Myocyte (in vitro differentiated cells): ENCODE results near the gene SLC35A5. TPM values are rescaled to one million over a fixed set of nuclear protein-coding genes. Genes with fewer than 3 reads are reported as not detected.
"Not testable (repeated sequence)": the region's sequence is repeated elsewhere in the genome, so short reads cannot be mapped to it uniquely, and the experiment has no call there.

Experiments used
- DNase-seq: peaks from one replicate; pipeline ENCODE4 v3.0.0-alpha.2; 2012; ENCODE audit warnings: low read depth
- polyA plus RNA-seq: library from polyadenylated mRNA; unstranded; fragments of >200 nt; gene quantifications from one replicate; pipeline ENCODE4 v1.2.1, GENCODE V29; 2012; ENCODE audit warnings: missing spikeins
- total RNA-seq: library from RNA; depleted of rRNA; stranded (reverse); fragments of >200 nt; gene quantifications from 2 replicates; pipeline ENCODE4 v1.2.3, GENCODE V29; 2014

SLC35A5 gene, protein sequence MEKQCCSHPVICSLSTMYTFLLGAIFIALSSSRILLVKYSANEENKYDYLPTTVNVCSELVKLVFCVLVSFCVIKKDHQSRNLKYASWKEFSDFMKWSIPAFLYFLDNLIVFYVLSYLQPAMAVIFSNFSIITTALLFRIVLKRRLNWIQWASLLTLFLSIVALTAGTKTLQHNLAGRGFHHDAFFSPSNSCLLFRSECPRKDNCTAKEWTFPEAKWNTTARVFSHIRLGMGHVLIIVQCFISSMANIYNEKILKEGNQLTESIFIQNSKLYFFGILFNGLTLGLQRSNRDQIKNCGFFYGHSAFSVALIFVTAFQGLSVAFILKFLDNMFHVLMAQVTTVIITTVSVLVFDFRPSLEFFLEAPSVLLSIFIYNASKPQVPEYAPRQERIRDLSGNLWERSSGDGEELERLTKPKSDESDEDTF
- 32.8 and 47.1 TPM in 2 replicates for total RNA-seq
- 17.8 TPM for polyA plus RNA-seq

- peak; percentile 99 for DNase-seq
Measured at GRCh38 chr3:112561734-112562529, at the start of gene SLC35A5, which contains the start of gene ATG3. Gene SLC35A5, plus strand, starts transcription at chr3:112562045. Its CDS starts 1,359 bp downstream, at chr3:112563404. Gene ATG3, minus strand, starts transcription at chr3:112561962. Its CDS starts 434 bp downstream, at chr3:112561528.

GRCh38 chr3:112512320-112512719 lies 49.5 kb upstream of the SLC35A5 start:
- DNase-seq: no peak

DNA sequence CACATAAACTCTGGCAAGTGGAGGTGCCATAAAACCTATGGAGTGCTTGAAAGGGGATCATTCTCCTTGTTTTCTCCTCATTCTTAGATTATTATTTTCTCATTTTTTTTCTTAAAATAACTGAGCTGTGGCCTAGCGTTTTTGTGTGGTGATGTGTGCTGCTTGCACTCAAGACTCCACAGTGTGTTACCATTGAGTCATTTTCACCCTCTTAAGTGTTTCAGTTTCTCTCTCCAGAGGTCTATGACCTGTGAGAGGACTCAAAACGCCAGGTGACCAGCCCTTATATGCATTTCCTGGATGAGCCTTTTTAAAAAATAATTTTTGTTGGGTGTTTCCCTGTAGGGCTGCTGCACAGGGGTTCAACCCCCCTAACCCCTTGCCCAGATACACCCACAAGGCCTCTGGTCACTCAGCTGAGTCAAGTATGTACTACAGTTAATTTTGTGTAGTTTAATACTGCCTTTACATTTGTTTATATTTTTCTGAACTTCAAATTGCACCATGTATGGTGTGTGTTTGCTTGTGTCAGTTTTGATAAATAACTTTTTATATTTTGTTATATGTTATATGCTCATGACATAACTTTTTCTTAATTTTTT lies 47.2 kb upstream of the SLC35A5 start:
- no peak for DNase-seq

DNA sequence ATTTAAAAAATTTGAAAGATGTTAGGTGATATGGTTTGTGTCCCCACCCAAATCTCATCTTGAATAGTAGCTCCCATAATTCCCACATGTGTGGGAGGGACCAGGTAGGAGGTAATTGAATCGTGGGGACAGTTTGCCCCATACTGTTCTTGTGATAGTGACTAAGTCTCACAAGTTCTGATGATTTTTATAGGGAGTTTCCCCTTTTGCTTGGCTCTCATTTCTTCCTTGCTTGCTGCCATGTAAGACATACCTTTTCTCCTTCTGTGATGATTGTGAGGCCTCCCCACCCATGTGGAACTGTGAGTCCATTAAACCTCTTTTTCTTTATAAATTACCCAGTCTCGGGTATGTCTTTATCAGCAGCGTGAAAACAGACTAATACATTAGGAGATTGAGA lies 42.9 kb upstream of the SLC35A5 start:
- DNase-seq: not testable (repeated sequence)

DNA sequence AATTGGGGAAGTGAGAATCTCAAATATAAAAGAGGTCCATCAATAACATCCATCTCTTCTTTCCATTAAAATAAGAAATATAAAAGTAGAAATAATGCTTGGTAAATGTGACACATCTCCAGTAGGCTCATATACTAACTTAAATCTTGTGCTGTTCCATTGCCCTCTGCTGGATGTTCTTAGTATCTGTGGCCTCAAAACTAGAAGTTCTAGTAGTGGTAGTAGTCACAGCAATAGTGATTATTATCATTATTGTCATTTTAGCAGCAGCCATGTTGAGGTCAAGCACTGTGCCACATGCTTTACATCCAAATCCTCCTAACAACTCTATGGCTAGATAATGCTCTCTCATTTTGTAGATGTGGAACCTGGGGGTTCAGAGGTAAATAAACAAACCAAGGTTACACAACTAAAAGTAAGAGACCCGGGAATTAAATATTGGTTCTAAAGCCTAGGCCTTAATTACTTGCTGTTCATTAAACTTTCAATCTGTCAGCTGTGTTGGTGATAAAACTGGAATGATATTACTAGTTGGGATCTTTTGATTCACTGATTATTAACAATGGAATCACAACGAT lies 42.3 kb upstream of the SLC35A5 start:
- DNase-seq: peak; percentile 71

GRCh38 chr3:112524127-112524526 lies 37.7 kb upstream of the SLC35A5 start:
- DNase-seq: not testable (repeated sequence)

GRCh38 chr3:112530573-112530972 lies 31.3 kb upstream of the SLC35A5 start:
- no peak for DNase-seq

- DNase-seq: peak; percentile 41
Measured at GRCh38 chr3:112531358-112531781, 30.5 kb upstream of the SLC35A5 start.

- no peak for DNase-seq
Measured at GRCh38 chr3:112539825-112540650, 21.8 kb upstream of the SLC35A5 start.

DNA sequence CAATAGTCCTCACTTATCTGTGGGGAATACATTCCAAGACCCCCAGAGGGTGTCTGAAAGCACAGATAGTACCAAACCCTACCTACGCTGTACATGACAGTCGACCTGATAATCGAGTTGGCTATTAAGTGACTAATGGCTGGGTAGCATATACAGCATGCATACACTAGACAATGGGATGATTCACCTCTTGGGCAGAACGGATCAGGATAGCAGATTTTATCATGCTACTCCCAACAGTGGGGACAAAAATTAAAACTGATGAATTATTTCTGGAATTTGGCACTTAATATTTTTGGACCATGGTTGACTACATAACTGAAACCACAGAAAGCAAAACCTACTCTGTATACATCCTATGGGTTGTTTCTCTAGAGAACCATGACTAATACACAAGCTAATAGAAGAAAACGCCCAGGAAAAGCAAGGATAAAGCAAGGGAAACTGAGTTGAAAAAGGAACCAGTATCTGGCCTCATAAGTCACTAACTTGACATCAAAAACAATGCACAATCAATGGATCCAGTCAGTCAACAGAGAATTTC lies 15.6 kb upstream of the SLC35A5 start:
- DNase-seq: no peak

DNA sequence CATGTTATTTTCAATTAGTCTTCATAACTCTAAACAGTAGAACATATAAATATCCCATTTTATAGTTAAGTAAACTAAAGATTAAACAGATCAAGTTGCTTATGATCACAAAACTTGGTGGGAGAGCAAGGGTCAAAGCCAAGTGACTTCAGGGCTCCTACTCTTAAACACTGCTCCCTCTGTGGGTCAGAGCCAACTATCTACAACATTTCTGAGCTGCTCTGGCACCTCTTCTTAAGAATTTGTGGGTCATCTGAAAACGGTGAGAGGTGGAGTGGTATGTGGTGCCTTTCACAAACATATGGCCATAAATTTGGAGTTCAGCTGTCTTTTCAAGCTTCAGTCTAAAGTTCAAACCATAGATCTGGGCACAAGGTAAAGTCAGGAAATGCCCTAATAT lies 11.0 kb upstream of the SLC35A5 start:
- DNase-seq: no peak

DNA sequence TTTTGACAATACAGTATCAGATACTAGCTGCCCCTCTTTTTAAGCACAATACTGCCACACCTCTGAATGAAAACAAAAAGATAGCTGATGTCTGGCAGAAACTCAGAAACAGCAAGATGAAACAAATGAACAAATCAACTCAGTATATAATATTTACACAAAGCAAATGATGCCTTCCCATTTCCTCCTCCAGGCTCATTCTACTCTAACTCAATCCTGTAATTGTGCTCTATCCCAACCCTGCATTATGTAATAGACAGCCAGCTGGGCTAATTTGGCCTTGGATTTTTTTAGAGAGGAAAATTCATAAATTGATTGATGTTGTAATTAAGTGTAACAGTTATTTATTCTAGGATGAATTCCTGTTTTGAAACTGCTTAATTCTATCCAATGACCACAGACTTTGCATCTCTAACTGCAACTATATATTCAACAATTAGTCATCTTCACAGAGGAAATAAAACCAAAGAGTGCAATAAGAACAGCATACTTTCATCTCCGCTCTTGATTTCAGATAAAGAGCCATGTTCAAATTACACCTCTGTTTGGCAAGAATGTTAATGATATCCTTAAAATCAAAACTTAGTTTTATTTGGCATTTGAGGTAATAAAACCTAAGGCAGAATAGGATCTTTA lies 6.2 kb upstream of the SLC35A5 start:
- DNase-seq: no peak

GRCh38 chr3:112557976-112558375 lies 3.9 kb upstream of the SLC35A5 start:
- DNase-seq: no peak

GRCh38 chr3:112560307-112560706 lies 1.5 kb upstream of the SLC35A5 start:
- no peak for DNase-seq

DNA sequence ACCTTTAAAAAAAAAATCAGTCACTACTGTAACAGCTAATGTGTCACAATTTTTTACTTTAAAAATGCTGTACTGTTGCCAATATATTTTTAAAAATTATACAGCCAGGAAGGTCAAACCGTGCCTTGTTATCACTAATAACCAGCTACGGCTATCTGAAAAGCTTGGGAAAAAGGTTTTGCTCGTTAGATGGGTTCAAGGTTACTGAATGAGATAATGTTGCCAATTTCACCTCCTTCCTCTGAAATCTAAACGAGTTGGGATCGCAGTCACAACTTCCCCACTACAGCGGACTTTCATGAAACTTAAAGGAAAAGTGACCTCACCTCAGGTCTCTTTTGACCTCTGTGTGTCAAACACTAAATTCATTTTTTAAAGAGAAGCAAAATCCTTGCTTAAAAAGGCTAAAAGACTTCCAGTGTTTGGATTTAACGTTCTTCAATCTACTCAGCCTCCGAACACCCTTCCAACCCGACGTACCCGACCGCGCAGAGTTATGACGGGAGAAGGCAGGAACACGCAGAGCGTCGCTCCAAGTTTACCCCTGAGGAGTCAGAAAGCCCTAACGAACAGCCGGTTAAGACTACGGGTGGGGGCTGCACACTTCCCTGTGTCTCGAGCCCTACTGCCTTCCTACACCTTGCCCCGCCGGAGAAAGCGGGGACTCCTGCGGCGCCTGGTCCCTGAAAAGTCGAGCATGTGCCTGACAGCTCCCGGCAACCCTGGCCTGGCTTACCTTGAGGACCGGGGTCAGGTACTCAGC lies 943 bp upstream of the SLC35A5 start:
- peak; percentile 88 for DNase-seq

DNA sequence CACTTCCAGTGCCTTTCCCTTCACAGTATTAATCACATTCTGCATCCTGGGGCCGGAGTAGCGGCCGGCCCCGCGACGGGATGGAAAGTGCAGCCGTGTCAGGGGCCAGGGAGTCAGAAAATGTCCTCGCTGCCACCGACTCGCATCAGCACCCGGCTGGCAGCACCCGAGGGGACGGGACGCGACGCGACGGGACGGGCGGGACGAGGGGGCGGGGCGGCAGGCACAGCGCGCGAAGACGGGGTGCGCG lies 436 bp upstream of the SLC35A5 start:
- DNase-seq: no peak

- DNase-seq: not testable (repeated sequence)
Measured at GRCh38 chr3:112564247-112564939, 2.5 kb downstream of the SLC35A5 start.

- no peak for DNase-seq
Measured at GRCh38 chr3:112564940-112565305, 3.1 kb downstream of the SLC35A5 start.

- peak; percentile 37 for DNase-seq
Measured at GRCh38 chr3:112568642-112569041, 6.8 kb downstream of the SLC35A5 start.
